KOPT-K1 (cell line): ENCODE data around the gene ZNF488.
"Not testable (repeated sequence)": the region's sequence is repeated elsewhere in the genome, so short reads cannot be mapped to it uniquely, and the experiment has no call there.

ENCODE experiments used
- H3K27ac ChIP-seq: fragments of 200-600 bp; sonication (generic); 2 replicates; pipeline ENCODE4 v1.5.1; 2016; ENCODE audit warnings: antibody characterized with exemption, mild to moderate bottlenecking, low read depth, low read length; ENCODE audit not compliant: poor library complexity, severe bottlenecking
- H3K36me3 ChIP-seq: fragments of 200-600 bp; sonication (generic); 2 replicates; pipeline ENCODE4 v1.5.1; 2017; ENCODE audit warnings: antibody characterized with exemption, mild to moderate bottlenecking, low read length, moderate library complexity; ENCODE audit not compliant: insufficient read depth
- H3K9me3 ChIP-seq: fragments of 200-600 bp; sonication (generic); 2 replicates; pipeline ENCODE4 v1.5.1; 2017; ENCODE audit warnings: antibody characterized with exemption, low read length, mild to moderate bottlenecking; ENCODE audit not compliant: insufficient read depth, poor library complexity, severe bottlenecking

ZNF488 gene

GRCh38 chr10:47384148-47384921 is at the start of gene ZNF488:
TSS of gene ZNF488 (minus strand) at chr10:47384293. CDS start at chr10:47368829, 15,464 bp downstream.
- Histone ChIP-seq H3K9me3 (peaks cover 10% of the 10 kb centered on the region), H3K27ac (no peak within 1 kb of the TSS), H3K36me3 (no peaks in the 10 kb centered on the region)

GRCh38 chr10:47425813-47426419 is 41.8 kb upstream of the ZNF488 start:
- no peaks in the 10 kb centered on the region for H3K9me3 ChIP-seq
- no peaks in the 10 kb centered on the region for H3K36me3 ChIP-seq
- no peak overlapping the region for H3K27ac ChIP-seq

GRCh38 chr10:47424231-47424630 is 40.1 kb upstream of the ZNF488 start:
- no peaks in the 10 kb centered on the region for H3K36me3 ChIP-seq
- H3K27ac ChIP-seq, result no peak overlapping the region
- no peaks in the 10 kb centered on the region for H3K9me3 ChIP-seq

GRCh38 chr10:47423476-47423875 is 39.4 kb upstream of the ZNF488 start:
- Histone ChIP-seq H3K9me3 (no peaks in the 10 kb centered on the region), H3K36me3 (no peaks in the 10 kb centered on the region), H3K27ac (no peak overlapping the region)

- H3K36me3 ChIP-seq, result no peaks in the 10 kb centered on the region
- H3K9me3 ChIP-seq, result no peaks in the 10 kb centered on the region
- H3K27ac ChIP-seq, result no peak overlapping the region
Measured at GRCh38 chr10:47421057-47421952, 37.2 kb upstream of the ZNF488 start.

- Histone ChIP-seq H3K27ac (no peak overlapping the region), H3K9me3 (no peaks in the 10 kb centered on the region), H3K36me3 (no peaks in the 10 kb centered on the region)
Measured at GRCh38 chr10:47420305-47421056, 36.4 kb upstream of the ZNF488 start.

GRCh38 chr10:47419421-47419820 is 35.3 kb upstream of the ZNF488 start:
- Histone ChIP-seq H3K36me3 (no peaks in the 10 kb centered on the region), H3K9me3 (no peaks in the 10 kb centered on the region), H3K27ac (no peak overlapping the region)

- no peaks in the 10 kb centered on the region for H3K9me3 ChIP-seq
- H3K36me3 ChIP-seq, result no peaks in the 10 kb centered on the region
- H3K27ac ChIP-seq, result no peak overlapping the region
Measured at GRCh38 chr10:47418966-47419365, 34.9 kb upstream of the ZNF488 start.

GRCh38 chr10:47418321-47418720 is 34.2 kb upstream of the ZNF488 start:
- H3K27ac ChIP-seq, result no peak overlapping the region
- H3K9me3 ChIP-seq, result no peaks in the 10 kb centered on the region
- H3K36me3 ChIP-seq, result no peaks in the 10 kb centered on the region

GRCh38 chr10:47416305-47417218 is 32.5 kb upstream of the ZNF488 start:
- H3K36me3 ChIP-seq, H3K27ac ChIP-seq, H3K9me3 ChIP-seq: not testable (repeated sequence)

GRCh38 chr10:47415520-47416304 is 31.6 kb upstream of the ZNF488 start:
- Histone ChIP-seq H3K36me3 (no peaks in the 10 kb centered on the region), H3K27ac (no peak overlapping the region), H3K9me3 (no peaks in the 10 kb centered on the region)

- H3K36me3 ChIP-seq, result no peaks in the 10 kb centered on the region
- no peak overlapping the region for H3K27ac ChIP-seq
- no peaks in the 10 kb centered on the region for H3K9me3 ChIP-seq
Measured at GRCh38 chr10:47414752-47415519, 30.8 kb upstream of the ZNF488 start.

- Histone ChIP-seq H3K27ac (no peak overlapping the region), H3K9me3 (no peaks in the 10 kb centered on the region), H3K36me3 (no peaks in the 10 kb centered on the region)
Measured at GRCh38 chr10:47414227-47414592, 30.1 kb upstream of the ZNF488 start.
